SK-N-SH treated with all-trans-retinoic acid at 6 μM for 48 hours (cell line): ENCODE data around the gene SYT6.

Experiments
- ATAC-seq: fragments of 200-7000 bp; cut with Tn5 transposase; 3 replicates; pipeline ENCODE4 v1.9.1; 2020; ENCODE audit warnings: mild to moderate bottlenecking, moderate library complexity
- ARNTL ChIP-seq: fragments of 450-650 bp; formaldehyde crosslinking; IDR thresholded peaks from 2 replicates; pipeline ENCODE4 v1.5.0; 2020; ENCODE audit warnings: low read depth, mild to moderate bottlenecking, moderate library complexity, borderline replicate concordance
- BACH2 ChIP-seq: fragments of 250-450 bp; sonication (Bioruptor Pico); IDR thresholded peaks from 2 replicates; pipeline ENCODE4 v1.9.0; 2021; ENCODE audit warnings: mild to moderate bottlenecking, borderline replicate concordance
- CSDC2 ChIP-seq: fragments of 250-450 bp; sonication (Bioruptor Pico); IDR thresholded peaks from 2 replicates; pipeline ENCODE4 v1.5.0; 2020; ENCODE audit warnings: mild to moderate bottlenecking, moderate library complexity
- ESRRG ChIP-seq: fragments of 250-450 bp; sonication (Bioruptor Pico); IDR thresholded peaks from 2 replicates; pipeline ENCODE4 v1.6.1; 2021; ENCODE audit warnings: mild to moderate bottlenecking
- GLIS3 ChIP-seq: fragments of 250-450 bp; sonication (Bioruptor Pico); IDR thresholded peaks from 2 replicates; pipeline ENCODE4 v1.5.0; 2020; ENCODE audit warnings: mild to moderate bottlenecking, moderate library complexity
- ISL1 ChIP-seq: fragments of 250-450 bp; sonication (Bioruptor Pico); IDR thresholded peaks from 2 replicates; pipeline ENCODE4 v2.1.2; 2022; ENCODE audit warnings: mild to moderate bottlenecking, moderate library complexity
- OSR1 ChIP-seq: fragments of 250-450 bp; sonication (Bioruptor Pico); IDR thresholded peaks from 2 replicates; pipeline ENCODE4 v1.8.0; 2022; ENCODE audit warnings: moderate library complexity, mild to moderate bottlenecking, inconsistent platforms
- PPARA ChIP-seq: fragments of 250-450 bp; sonication (Bioruptor Pico); IDR thresholded peaks from 2 replicates; pipeline ENCODE4 v1.5.0; 2020; ENCODE audit warnings: mild to moderate bottlenecking, borderline replicate concordance
- RARB ChIP-seq: fragments of 250-450 bp; sonication (Bioruptor Pico); IDR thresholded peaks from 2 replicates; pipeline ENCODE4 v1.8.0; 2021; ENCODE audit warnings: mild to moderate bottlenecking, moderate library complexity
- SNAI2 ChIP-seq: fragments of 250-450 bp; sonication (Bioruptor Pico); IDR thresholded peaks from 2 replicates; pipeline ENCODE4 v1.5.0; 2020; ENCODE audit warnings: mild to moderate bottlenecking, moderate library complexity
- TCF4 ChIP-seq: fragments of 250-450 bp; sonication (Bioruptor Pico); IDR thresholded peaks from 2 replicates; pipeline ENCODE4 v1.8.0; 2021; ENCODE audit warnings: mild to moderate bottlenecking, moderate library complexity, borderline replicate concordance
- TOX ChIP-seq: fragments of 250-450 bp; sonication (Bioruptor Pico); IDR thresholded peaks from 2 replicates; pipeline ENCODE4 v1.8.0; 2021; ENCODE audit warnings: mild to moderate bottlenecking, moderate library complexity, borderline replicate concordance
- ZC3H10 ChIP-seq: fragments of 250-450 bp; sonication (Bioruptor Pico); IDR thresholded peaks from 2 replicates; pipeline ENCODE4 v1.5.1; 2021; ENCODE audit warnings: mild to moderate bottlenecking, moderate library complexity
- ZFP30 ChIP-seq: fragments of 450-650 bp; formaldehyde crosslinking; IDR thresholded peaks from 2 replicates; pipeline ENCODE4 v1.5.0; 2022; ENCODE audit warnings: mild to moderate bottlenecking, moderate library complexity
- ZNF70 ChIP-seq: fragments of 450-650 bp; formaldehyde crosslinking; IDR thresholded peaks from 2 replicates; pipeline ENCODE4 v1.5.0; 2020; ENCODE audit warnings: mild to moderate bottlenecking, moderate library complexity
- ZNF8 ChIP-seq: fragments of 450-650 bp; formaldehyde crosslinking; IDR thresholded peaks from 2 replicates; pipeline ENCODE4 v1.5.0; 2020; ENCODE audit warnings: mild to moderate bottlenecking, moderate library complexity
- TF ChIP-seq, protein P1 (sequence below): fragments of 250-450 bp; sonication (Bioruptor Pico); IDR thresholded peaks from 2 replicates; pipeline ENCODE4 v1.5.0; 2020; ENCODE audit warnings: mild to moderate bottlenecking, moderate library complexity
- TF ChIP-seq, protein P2 (sequence below): fragments of 250-450 bp; sonication (Bioruptor Pico); IDR thresholded peaks from 2 replicates; pipeline ENCODE4 v1.5.1; 2020; ENCODE audit warnings: low read depth, mild to moderate bottlenecking, moderate library complexity
- TF ChIP-seq, protein P3 (sequence below): fragments of 250-450 bp; sonication (Bioruptor Pico); IDR thresholded peaks from 2 replicates; pipeline ENCODE4 v1.8.0; 2021; ENCODE audit warnings: low read depth, mild to moderate bottlenecking, moderate library complexity, borderline replicate concordance
- TF ChIP-seq, protein P4 (sequence below): fragments of 250-450 bp; sonication (Bioruptor Pico); IDR thresholded peaks from 2 replicates; pipeline ENCODE4 v1.5.1; 2021; ENCODE audit warnings: mild to moderate bottlenecking, moderate library complexity
- TF ChIP-seq, protein P5 (sequence below): fragments of 250-450 bp; sonication (Bioruptor Pico); IDR thresholded peaks from 2 replicates; pipeline ENCODE4 v1.8.0; 2020; ENCODE audit warnings: mild to moderate bottlenecking, moderate library complexity, borderline replicate concordance

The SYT6 gene

DNA sequence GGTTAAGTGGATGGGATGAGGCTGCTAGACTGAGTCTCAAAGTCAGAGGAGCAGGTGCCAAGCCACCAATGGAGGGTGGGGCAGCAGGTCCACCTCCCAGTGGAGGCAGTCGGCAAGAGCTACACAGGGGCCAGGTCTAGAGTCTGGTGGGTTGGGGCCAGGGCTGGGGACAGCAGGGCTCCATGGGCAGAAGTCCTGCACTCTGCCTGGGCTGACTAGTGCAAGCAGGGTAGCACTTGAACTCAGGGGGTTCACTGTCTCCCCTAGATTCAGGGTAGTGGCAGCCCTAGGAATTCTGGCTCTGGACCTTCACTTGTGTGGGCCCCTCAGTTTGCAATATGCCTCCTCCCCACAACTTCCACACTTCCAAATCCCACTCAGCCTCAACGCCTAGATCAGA is 66.2 kb downstream of the SYT6 start:
- TF ChIP-seq PPARA (CRISPR knock-in tag) (no peak), ISL1 (CRISPR knock-in tag) (no peak), ESRRG (no peak), CSDC2 (no peak), SNAI2 (no peak), ZNF70 (no peak)
- TF ChIP-seq, protein P1, sequence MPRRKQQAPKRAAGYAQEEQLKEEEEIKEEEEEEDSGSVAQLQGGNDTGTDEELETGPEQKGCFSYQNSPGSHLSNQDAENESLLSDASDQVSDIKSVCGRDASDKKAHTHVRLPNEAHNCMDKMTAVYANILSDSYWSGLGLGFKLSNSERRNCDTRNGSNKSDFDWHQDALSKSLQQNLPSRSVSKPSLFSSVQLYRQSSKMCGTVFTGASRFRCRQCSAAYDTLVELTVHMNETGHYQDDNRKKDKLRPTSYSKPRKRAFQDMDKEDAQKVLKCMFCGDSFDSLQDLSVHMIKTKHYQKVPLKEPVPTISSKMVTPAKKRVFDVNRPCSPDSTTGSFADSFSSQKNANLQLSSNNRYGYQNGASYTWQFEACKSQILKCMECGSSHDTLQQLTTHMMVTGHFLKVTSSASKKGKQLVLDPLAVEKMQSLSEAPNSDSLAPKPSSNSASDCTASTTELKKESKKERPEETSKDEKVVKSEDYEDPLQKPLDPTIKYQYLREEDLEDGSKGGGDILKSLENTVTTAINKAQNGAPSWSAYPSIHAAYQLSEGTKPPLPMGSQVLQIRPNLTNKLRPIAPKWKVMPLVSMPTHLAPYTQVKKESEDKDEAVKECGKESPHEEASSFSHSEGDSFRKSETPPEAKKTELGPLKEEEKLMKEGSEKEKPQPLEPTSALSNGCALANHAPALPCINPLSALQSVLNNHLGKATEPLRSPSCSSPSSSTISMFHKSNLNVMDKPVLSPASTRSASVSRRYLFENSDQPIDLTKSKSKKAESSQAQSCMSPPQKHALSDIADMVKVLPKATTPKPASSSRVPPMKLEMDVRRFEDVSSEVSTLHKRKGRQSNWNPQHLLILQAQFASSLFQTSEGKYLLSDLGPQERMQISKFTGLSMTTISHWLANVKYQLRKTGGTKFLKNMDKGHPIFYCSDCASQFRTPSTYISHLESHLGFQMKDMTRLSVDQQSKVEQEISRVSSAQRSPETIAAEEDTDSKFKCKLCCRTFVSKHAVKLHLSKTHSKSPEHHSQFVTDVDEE = no peak
- no peak for ATAC-seq

DNA sequence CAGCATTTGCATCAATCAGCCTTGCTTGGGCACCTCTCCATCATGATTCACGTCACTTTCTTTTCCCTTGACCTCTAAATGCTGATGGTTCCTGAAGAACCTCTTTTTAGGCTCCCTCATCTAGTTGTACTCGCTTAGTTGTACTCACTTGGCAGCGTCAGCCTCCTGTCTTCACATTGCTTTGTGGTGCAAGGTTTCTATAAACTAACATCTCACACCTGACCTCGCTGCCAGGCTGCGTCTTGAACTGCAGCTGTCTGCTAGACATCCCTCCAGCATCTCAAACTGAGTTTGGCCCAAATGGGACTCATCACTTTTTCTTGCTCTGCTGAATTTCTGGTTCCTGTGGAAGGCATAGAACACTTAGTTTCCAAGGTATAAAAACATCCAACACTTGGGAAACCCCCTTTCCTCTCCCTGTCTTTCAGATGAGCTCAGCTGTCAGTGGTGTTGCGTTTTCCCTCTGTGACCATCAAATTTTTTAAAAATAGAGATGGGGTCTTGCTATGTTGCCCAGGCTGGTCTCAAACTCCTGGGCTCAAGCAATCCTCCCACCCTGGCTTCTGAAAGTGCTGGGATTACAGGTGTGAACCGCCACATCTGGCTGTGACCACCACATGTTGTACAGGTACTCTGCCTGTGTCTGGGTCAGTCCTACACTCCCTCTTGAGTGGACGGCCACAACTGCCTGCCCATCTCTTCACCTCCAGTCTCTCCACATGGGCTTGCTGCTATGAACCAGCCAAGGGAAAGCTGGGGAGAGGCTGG is 66.9 kb downstream of the SYT6 start:
- ATAC-seq = no peak
- TF ChIP-seq GLIS3 (CRISPR knock-in tag) (no peak), SNAI2 (no peak), ZNF70 (no peak), ZFP30 (CRISPR knock-in tag) (no peak), ZC3H10 (no peak), TCF4 (CRISPR knock-in tag) (no peak), TOX (no peak), ARNTL (CRISPR knock-in tag) (no peak), CSDC2 (no peak), ISL1 (CRISPR knock-in tag) (no peak), ZNF8 (CRISPR knock-in tag) (no peak), PPARA (CRISPR knock-in tag) (no peak)
- TF ChIP-seq, protein P2, sequence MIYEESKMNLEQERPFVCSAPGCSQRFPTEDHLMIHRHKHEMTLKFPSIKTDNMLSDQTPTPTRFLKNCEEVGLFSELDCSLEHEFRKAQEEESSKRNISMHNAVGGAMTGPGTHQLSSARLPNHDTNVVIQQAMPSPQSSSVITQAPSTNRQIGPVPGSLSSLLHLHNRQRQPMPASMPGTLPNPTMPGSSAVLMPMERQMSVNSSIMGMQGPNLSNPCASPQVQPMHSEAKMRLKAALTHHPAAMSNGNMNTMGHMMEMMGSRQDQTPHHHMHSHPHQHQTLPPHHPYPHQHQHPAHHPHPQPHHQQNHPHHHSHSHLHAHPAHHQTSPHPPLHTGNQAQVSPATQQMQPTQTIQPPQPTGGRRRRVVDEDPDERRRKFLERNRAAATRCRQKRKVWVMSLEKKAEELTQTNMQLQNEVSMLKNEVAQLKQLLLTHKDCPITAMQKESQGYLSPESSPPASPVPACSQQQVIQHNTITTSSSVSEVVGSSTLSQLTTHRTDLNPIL (CRISPR knock-in tag) = no peak
- TF ChIP-seq, protein P3, sequence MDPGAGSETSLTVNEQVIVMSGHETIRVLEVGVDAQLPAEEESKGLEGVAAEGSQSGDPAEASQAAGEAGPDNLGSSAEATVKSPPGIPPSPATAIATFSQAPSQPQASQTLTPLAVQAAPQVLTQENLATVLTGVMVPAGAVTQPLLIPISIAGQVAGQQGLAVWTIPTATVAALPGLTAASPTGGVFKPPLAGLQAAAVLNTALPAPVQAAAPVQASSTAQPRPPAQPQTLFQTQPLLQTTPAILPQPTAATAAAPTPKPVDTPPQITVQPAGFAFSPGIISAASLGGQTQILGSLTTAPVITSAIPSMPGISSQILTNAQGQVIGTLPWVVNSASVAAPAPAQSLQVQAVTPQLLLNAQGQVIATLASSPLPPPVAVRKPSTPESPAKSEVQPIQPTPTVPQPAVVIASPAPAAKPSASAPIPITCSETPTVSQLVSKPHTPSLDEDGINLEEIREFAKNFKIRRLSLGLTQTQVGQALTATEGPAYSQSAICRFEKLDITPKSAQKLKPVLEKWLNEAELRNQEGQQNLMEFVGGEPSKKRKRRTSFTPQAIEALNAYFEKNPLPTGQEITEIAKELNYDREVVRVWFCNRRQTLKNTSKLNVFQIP (CRISPR knock-in tag) = no peak
- TF ChIP-seq, protein P1 = no peak
- TF ChIP-seq, all 23 proteins: peak for 0

DNA sequence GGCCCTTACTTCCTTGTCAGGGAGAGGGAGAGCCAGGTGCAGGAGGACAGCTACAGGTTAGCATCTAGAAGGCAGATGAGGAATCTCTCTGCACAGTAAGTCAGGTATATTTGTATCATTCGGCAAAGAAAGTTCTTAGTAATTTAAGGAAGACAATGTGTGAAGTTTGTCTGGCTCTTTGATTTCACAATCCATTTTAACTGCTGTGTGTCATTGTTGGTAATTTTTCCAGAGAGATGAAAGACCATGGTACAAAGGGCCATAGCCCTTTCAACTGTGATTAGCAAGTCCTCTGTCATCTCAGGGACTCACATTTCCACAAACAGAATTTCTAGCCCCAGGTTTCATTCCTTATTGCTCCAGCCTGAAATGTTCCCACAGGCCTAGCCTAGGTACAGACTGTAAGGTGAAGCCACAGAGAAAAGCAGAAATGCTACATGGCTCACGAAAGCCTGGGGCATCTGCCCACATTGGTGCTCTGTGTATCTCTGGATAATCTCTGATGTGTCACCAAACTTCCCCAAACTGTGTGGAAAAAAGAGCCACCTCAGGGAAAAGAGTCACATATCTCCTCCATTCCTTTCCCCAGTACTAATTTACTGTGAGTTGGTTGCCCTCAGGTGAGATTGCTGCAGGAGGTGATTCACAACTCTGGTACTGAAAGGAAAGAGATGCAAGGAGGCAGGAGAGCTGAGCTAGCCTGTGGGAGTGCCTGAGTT is 70.6 kb downstream of the SYT6 start:
- no peak for ATAC-seq
- TF ChIP-seq, protein P4, sequence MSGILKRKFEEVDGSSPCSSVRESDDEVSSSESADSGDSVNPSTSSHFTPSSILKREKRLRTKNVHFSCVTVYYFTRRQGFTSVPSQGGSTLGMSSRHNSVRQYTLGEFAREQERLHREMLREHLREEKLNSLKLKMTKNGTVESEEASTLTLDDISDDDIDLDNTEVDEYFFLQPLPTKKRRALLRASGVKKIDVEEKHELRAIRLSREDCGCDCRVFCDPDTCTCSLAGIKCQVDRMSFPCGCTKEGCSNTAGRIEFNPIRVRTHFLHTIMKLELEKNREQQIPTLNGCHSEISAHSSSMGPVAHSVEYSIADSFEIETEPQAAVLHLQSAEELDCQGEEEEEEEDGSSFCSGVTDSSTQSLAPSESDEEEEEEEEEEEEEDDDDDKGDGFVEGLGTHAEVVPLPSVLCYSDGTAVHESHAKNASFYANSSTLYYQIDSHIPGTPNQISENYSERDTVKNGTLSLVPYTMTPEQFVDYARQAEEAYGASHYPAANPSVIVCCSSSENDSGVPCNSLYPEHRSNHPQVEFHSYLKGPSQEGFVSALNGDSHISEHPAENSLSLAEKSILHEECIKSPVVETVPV (CRISPR knock-in tag) = no peak
- TF ChIP-seq, protein P3 (CRISPR knock-in tag) = no peak
- no peak for TF ChIP-seq ZNF70
- no peak for TF ChIP-seq ZNF8 (CRISPR knock-in tag)
- no peak for TF ChIP-seq RARB (CRISPR knock-in tag)
- TF ChIP-seq TOX = no peak
- no peak for TF ChIP-seq OSR1 (CRISPR knock-in tag)
- no peak for TF ChIP-seq TCF4 (CRISPR knock-in tag)
- no peak for TF ChIP-seq ISL1 (CRISPR knock-in tag)
- TF ChIP-seq, protein P5, sequence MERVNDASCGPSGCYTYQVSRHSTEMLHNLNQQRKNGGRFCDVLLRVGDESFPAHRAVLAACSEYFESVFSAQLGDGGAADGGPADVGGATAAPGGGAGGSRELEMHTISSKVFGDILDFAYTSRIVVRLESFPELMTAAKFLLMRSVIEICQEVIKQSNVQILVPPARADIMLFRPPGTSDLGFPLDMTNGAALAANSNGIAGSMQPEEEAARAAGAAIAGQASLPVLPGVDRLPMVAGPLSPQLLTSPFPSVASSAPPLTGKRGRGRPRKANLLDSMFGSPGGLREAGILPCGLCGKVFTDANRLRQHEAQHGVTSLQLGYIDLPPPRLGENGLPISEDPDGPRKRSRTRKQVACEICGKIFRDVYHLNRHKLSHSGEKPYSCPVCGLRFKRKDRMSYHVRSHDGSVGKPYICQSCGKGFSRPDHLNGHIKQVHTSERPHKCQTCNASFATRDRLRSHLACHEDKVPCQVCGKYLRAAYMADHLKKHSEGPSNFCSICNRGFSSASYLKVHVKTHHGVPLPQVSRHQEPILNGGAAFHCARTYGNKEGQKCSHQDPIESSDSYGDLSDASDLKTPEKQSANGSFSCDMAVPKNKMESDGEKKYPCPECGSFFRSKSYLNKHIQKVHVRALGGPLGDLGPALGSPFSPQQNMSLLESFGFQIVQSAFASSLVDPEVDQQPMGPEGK (CRISPR knock-in tag) = no peak
- TF ChIP-seq SNAI2 = no peak
- TF ChIP-seq BACH2 = no peak
- TF ChIP-seq ESRRG = no peak
- TF ChIP-seq CSDC2 = no peak
- no peak for TF ChIP-seq PPARA (CRISPR knock-in tag)
- no peak for TF ChIP-seq GLIS3 (CRISPR knock-in tag)
- TF ChIP-seq ZFP30 (CRISPR knock-in tag) = no peak
- TF ChIP-seq ZC3H10 = no peak
